GM21529 (cell line): ENCODE data around the gene CAPS2.

ENCODE experiments used
- ATAC-seq: cut with Tn5 transposase; IDR thresholded peaks from one replicate; pipeline ENCODE4 v1.9.1; 2021; ENCODE audit not compliant: unreplicated experiment

Gene CAPS2

DNA sequence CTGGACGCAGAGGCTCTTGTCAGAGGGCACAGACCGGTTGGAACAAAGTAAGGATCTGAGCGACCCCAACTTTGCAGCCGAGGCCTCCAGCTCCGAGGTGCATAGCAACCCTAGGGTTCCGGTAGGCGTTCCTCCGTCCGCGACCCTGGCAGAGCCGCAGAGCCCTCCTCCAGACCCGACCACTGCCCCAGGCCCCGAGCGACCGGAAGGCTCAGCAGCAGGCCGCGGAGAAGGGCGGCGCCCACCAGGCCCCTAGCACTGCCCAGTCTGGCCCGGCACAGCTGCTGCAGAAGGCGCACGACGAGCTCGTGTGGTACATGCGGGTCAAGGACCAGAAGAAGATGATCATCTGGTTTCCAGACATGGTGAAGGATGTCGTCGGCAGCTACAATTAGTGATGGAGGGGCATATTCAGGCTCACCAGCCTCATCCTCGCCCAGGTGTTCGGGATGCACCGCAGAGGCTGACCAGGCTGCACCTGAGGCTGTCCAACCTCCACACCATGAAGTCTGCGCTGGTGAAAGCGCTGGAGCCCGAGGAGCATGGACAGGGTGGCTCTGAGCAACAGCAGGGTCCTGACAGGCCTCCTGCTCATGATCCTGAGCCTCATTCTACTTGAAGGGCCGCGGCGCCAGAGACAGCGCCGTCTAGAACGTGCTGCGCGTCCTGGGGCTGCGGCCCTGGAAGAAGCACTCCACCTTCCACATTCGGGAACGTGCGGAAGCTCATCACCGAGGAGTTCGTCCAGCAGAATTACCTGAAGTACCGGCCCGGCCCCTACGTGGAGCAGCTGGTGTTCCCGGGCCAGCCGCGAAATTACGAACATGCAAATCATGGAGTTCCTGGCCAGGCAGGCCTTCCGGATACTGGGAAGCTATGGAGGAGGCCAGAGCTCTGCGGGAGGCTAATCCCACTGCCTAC is 24.5 kb downstream of the CAPS2 start:
- no peak for ATAC-seq

DNA sequence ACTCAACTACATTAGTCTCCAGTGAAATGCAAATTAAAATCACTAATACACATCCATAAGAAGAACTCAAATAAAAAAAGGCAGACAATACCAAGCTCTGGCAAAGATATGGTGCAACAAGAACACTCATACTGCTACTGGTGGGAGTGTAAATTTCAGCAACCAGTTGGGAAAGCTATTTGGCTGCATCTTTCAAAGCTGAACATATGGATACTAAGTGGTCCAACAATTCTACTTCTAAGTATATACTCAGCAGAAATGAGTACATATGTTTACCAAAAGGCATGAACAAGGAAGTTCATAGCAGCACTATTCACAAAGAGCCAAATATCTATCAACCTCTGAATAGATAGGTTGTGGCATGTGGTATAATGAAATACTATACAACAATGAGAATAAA is 27.3 kb downstream of the CAPS2 start:
- no peak for ATAC-seq

GRCh38 chr12:75302225-75302624 is 27.9 kb downstream of the CAPS2 start:
- no peak for ATAC-seq

DNA sequence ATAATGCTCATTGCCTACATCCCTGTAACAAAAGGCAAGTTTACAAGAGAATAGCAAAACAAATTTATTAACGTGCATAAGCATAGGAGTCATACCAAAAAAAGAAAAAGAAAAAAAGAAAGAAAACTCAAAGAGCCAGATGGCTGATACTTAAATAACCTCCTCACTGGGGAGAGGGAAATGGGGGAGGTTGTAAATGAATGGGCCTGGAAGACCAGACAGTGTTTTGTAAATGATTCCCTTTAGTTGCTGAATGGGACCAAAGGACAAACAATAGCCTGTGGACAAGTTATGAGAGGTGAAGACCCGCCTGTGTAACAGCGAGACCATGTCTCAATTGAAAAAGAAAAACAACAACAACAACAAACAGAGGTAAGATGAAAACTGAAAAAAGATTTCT is 35.3 kb downstream of the CAPS2 start:
- ATAC-seq: no peak

DNA sequence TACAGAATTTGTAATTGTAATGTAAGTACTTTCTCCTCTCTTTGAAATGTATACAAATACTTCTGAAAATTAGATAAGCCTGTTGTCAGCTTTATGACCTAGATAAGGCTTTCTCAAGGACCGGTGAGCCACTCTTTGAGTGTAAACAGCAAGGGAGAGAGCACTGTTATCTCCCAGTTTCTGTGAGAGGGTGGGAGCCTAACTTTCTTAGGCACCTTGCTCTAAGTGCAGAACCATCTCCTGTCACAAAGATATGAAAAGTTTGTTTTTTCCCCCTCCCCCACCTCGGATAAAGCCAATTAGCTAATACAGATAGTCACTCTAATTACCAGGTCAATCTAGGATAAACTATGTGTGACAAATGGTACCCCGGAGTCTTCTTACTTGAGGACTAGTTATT is 35.8 kb downstream of the CAPS2 start:
- no peak for ATAC-seq

- no peak for ATAC-seq
Observed at GRCh38 chr12:75291014-75291413, 39.1 kb downstream of the CAPS2 start.

GRCh38 chr12:75289753-75290152 is 40.4 kb downstream of the CAPS2 start:
- ATAC-seq: no peak

DNA sequence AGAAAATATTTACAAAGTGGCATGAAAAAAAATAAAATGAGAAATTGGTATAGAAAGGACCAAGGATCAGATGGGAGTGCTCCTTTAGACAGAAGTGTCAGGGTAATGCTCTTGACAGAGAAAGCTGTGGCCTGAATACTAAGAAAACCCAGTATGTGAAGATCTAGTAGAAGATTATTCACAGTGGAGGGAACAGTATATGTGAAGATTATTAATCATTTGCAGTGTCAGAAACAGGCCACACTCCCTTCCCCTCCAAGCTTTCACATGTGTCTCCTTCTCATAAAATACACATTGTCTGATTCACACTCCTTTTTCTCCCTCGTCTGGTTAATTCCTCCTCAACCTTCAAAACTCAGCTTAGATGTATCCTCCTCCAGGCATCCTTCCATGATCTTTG is 41.3 kb downstream of the CAPS2 start:
- ATAC-seq: no peak

DNA sequence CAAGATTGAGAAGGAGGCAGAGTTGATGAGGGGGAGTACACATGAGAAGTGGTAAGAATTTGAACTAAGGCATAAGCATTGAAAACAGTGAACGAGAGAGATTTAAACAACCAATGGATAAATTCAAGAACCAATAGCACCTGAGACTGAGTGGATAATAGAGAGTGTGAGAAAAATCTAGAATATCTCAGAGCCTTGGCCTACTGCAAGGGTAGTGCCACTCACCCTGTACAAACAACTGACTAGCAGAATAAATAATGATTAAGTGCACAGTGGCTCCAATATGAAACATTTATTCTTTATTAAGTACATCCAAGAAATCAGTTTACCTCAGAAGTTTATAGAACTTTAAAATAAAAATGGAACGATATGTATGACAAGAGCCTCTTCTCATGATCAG is 54.4 kb downstream of the CAPS2 start:
- ATAC-seq: no peak

DNA sequence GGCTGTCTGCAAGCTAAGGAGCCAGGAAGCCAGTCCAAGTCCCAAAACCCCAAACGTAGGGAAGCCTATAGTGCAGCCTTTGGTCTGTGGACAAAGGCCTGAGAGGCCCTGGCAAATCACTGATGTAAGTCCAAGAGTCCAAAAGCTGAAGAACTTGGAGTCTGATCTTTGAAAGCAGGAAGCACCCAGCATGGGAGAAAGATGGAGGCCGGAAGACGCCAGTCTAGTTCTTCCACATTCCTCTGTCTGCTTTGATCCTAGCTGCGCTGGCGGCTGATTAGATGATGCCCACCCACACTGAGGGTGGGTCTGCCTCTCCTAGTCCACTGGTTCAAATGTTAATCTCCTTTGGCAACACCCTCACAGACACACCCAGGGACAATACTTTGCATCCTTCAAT is 58.5 kb downstream of the CAPS2 start:
- no peak for ATAC-seq

DNA sequence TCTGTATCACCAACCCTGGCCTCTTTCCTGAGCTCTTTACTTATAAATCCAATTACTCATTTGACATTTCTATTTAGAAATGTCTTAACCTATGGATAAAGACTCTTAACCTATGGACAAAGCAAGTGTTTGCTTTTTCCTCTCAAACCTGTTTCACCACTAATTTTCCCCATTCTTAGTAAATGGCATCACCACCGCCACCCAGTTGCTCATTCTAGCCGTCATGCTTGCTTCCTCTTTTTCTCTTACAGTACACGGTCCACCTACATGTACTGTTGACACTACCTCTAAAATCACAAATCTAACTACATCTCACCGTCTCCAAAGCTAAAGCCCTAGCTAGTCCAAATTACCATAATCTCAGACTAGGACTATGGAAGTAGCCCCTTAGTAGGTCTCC is 60.0 kb downstream of the CAPS2 start:
- ATAC-seq: no peak

- ATAC-seq: no peak
Observed at GRCh38 chr12:75269209-75269608, 60.9 kb downstream of the CAPS2 start.

- no peak for ATAC-seq
Observed at GRCh38 chr12:75260316-75260715, 69.8 kb downstream of the CAPS2 start.

DNA sequence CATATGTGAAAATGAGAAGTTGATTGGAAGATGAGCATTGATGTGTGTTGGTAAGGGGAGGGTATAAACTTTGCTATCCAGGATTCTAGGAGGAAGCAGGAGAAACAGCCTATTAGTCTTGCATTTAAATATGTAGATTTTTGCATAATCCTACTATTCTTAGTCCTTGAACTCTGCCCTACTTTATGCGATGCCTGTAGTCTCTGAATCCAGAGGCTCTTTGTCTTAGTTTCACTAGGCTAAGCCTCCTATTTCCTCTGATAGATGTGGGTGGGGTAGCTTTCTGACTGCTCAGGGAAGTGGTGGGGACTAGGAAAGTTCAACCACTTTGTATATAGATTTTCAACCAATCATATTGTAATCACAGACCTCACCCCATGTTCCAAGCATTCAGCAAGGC is 71.0 kb downstream of the CAPS2 start:
- no peak for ATAC-seq

DNA sequence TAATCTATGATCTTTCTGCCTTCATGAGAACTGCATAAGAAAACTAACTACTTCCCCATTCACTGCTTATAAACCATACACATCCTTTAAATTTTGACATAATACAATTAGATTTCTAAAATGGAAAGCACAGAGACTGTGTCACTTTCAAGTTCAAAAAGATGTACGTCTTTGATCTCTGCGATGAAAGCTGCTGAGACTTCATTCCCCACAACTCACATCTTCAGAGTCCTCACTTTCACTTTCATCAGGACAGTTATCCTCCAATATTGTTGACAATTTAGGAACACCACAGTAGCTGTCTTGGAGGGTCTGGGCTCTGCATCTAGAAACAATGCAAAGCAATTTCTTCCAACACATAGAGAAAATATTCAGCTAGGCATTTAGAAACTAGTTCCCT is 72.6 kb downstream of the CAPS2 start:
- no peak for ATAC-seq

- ATAC-seq: no peak
Observed at GRCh38 chr12:75245108-75245507, 85.0 kb downstream of the CAPS2 start.

DNA sequence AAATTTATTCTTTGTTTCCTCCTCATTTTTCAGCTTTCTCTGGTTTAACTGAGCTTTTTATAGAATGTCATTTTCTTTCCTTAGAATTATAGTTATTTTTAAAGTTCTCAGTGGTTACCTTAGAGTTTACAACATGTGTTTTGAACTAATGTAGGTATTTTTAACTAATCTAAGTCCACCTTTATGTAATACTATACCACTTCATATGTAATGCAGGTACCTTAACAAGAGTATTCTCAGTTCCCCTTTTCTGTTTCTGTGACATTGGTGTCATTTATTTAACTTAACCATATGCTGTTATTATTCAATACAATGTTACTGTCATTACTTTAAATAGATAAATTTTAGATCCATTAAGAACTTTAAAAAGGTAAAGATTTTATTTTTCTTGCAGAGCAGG is 90.1 kb downstream of the CAPS2 start:
- ATAC-seq: peak; percentile 88

DNA sequence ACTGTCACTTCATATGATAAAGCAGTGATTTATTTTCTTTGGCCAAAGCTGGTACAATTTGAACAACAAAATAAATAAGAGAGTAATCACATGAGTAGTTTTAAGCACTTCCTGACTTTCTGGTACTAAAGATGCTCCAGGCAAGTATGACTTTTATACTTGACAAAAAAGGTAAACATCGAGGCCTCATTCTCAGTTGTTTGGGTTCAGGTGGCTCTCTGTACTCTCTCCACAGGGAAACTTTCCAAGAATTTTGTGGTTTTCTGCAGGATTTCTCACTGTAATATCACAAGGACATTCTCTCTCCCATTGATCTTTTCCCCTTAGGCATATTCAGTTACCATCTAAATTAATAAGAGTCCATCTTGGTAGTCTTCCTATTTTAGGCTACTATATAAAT is 93.9 kb downstream of the CAPS2 start:
- no peak for ATAC-seq

GRCh38 chr12:75227132-75227531 is 103.0 kb downstream of the CAPS2 start:
- no peak for ATAC-seq
